HepG2 (cell line): Measurements from ENCODE around the gene DDRGK1. TPM values are rescaled to one million over a fixed set of nuclear protein-coding genes. Genes with fewer than 3 reads are reported as not detected.

Source experiments
- FOSL2 ChIP-seq: sonication (generic); formaldehyde crosslinking; IDR thresholded peaks from 2 replicates; pipeline ENCODE4 v1.4.0; 2020; ENCODE audit warnings: missing genetic modification reagents
- MAFK ChIP-seq, 2 experiments: IDR thresholded peaks in 1 of 2; conservative IDR thresholded peaks in 1 of 2; 2 replicates each; pipeline ENCODE4 v1.6.1; 2011; ENCODE audit warnings: improper control_type of control experiment in 2 of 2, low read length in 2 of 2
- MXI1 ChIP-seq: IDR thresholded peaks from 3 replicates; pipeline ENCODE4 v1.6.1; 2012; ENCODE audit warnings: low read depth, low read length, inconsistent platforms, borderline replicate concordance
- MZF1 ChIP-seq: sonication (generic); formaldehyde crosslinking; IDR thresholded peaks from 2 replicates; pipeline ENCODE4 v1.8.1; 2023; ENCODE audit warnings: mild to moderate bottlenecking, missing genetic modification reagents, borderline replicate concordance
- SAP130 ChIP-seq: IDR thresholded peaks from 2 replicates; pipeline ENCODE4 v1.6.1; 2016; ENCODE audit warnings: low read depth
- SETDB1 ChIP-seq: sonication (generic); formaldehyde crosslinking; IDR thresholded peaks from 2 replicates; pipeline ENCODE4 v1.5.1; 2020; ENCODE audit warnings: missing genetic modification reagents, mild to moderate bottlenecking, borderline replicate concordance
- SNRNP70 ChIP-seq: fragments of 200-400 bp; formaldehyde crosslinking; IDR thresholded peaks from 2 replicates; pipeline ENCODE4 v1.6.1; 2017; ENCODE audit warnings: mild to moderate bottlenecking, low read depth, low read length, moderate library complexity
- SP4 ChIP-seq: sonication (generic); formaldehyde crosslinking; IDR thresholded peaks from 2 replicates; pipeline ENCODE4 v1.8.1; 2023; ENCODE audit warnings: mild to moderate bottlenecking, missing genetic modification reagents
- SUZ12 ChIP-seq: fragments of 150-350 bp; IDR thresholded peaks from 2 replicates; pipeline ENCODE4 v1.6.1; 2014; ENCODE audit warnings: low read depth, low read length
- THYN1 ChIP-seq: sonication (generic); formaldehyde crosslinking; IDR thresholded peaks from 2 replicates; pipeline ENCODE4 v1.8.1; 2023; ENCODE audit warnings: low read depth, mild to moderate bottlenecking, moderate library complexity, missing genetic modification reagents, borderline replicate concordance
- ZNF251 ChIP-seq: sonication (generic); formaldehyde crosslinking; IDR thresholded peaks from 2 replicates; pipeline ENCODE4 v1.9.0; 2021; ENCODE audit warnings: mild to moderate bottlenecking, missing genetic modification reagents
- ZNF274 ChIP-seq: sonication (generic); formaldehyde crosslinking; IDR thresholded peaks from 2 replicates; pipeline ENCODE4 v1.5.1; 2020; ENCODE audit warnings: mild to moderate bottlenecking, missing genetic modification reagents
- ZNF441 ChIP-seq: sonication (generic); formaldehyde crosslinking; IDR thresholded peaks from 2 replicates; pipeline ENCODE4 v1.7.0; 2021; ENCODE audit warnings: missing genetic modification reagents, borderline replicate concordance
- ZNF792 ChIP-seq: IDR thresholded peaks from 2 replicates; pipeline ENCODE4 v1.6.1; 2016
- ZNF883 ChIP-seq: sonication (generic); formaldehyde crosslinking; IDR thresholded peaks from 2 replicates; pipeline ENCODE4 v1.5.1; 2020; ENCODE audit warnings: mild to moderate bottlenecking, missing genetic modification reagents; ENCODE audit errors: not compliant biosample characterization
- ZSCAN25 ChIP-seq: sonication (generic); formaldehyde crosslinking; IDR thresholded peaks from 2 replicates; pipeline ENCODE4 v1.8.0; 2022; ENCODE audit warnings: mild to moderate bottlenecking, missing genetic modification reagents
- polyA plus RNA-seq, 8 experiments: library from polyadenylated mRNA; depleted of rRNA in 3 of 8; stranded (reverse) in 7 of 8; unstranded in 1 of 8; fragments of >200 nt; fragmentation: Illumina TruSeq in 4 of 8; extraction: Trizol in 4 of 8; gene quantifications; 2 replicates each; pipeline versions ENCODE4 v1.2.1 to v1.2.3, GENCODE V29; 2011 to 2016; ENCODE audit warnings: low read depth in 4 of 8, missing spikeins in 1 of 8, mixed read lengths in 1 of 8; ENCODE audit not compliant: insufficient read depth in 1 of 8
- total RNA-seq, 5 experiments: library from RNA; depleted of rRNA; stranded (reverse); fragments of >200 nt; fragmentation: Illumina TruSeq; extraction: Trizol; gene quantifications; 2 replicates each; pipeline ENCODE4 v1.2.3, GENCODE V29; 2016; ENCODE audit warnings: low read depth in 1 of 5
- TF ChIP-seq, protein P1 (sequence below): IDR thresholded peaks from 2 replicates; pipeline ENCODE4 v1.6.1; 2016; ENCODE audit warnings: low read depth, missing genetic modification reagents, missing compliant biosample characterization
- TF ChIP-seq, protein P2 (sequence below): IDR thresholded peaks from 2 replicates; pipeline ENCODE4 v1.6.1; 2012; ENCODE audit warnings: low read length, improper control_type of control experiment
- TF ChIP-seq, protein P3 (sequence below): sonication (generic); formaldehyde crosslinking; IDR thresholded peaks from 2 replicates; pipeline ENCODE4 v1.9.0; 2021; ENCODE audit warnings: missing genetic modification reagents, borderline replicate concordance

DDRGK1 gene
- total and polyA plus RNA-seq, 2 of the 13 experiments (the other 11 are each of a cell fraction or from before 2014, with no cell fraction given): 96.7 to 149 TPM

DNA sequence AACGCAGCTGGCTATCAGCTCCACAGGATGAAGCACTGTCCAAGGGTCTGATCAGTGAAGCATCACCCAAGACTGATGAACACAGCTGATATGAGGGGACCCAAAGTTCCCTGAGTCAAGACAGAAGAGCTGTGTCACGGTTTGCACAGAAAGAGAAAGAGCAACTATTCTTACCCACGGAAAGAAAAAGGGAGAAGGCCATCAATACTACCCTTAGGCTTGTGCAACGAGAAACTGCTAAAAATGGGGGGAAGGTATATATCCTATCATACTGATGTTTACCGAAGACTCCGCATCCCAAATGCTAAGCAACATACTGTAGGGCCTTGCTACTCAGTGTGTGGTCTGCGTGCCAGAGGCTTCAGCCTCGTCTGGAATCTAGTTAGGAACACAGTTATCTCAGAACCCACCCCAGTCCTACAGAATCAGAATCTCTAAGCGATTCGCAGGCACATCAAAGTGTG, 45.5 kb downstream of the DDRGK1 start (continued):
- peak; percentile 26; the same call in 1 of the 2 replicates for TF ChIP-seq FOSL2 (CRISPR knock-in tag)
- peak; percentile 3; the same call in 1 of the 2 replicates for TF ChIP-seq ZNF274 (CRISPR knock-in tag)
- TF ChIP-seq THYN1 (CRISPR knock-in tag): 0 out of 2 replicates have a peak, but pooled peaks have one; percentile 18
- no peak for TF ChIP-seq ZNF441
- 0 out of 2 replicates have a peak, but pooled peaks have one; percentile 12 for TF ChIP-seq ZSCAN25
- TF ChIP-seq MZF1 (CRISPR knock-in tag): no peak
- no peak for TF ChIP-seq SETDB1
- TF ChIP-seq MXI1: 0 out of 3 replicates have a peak, but pooled peaks have one; percentile 32
- TF ChIP-seq, protein P1, sequence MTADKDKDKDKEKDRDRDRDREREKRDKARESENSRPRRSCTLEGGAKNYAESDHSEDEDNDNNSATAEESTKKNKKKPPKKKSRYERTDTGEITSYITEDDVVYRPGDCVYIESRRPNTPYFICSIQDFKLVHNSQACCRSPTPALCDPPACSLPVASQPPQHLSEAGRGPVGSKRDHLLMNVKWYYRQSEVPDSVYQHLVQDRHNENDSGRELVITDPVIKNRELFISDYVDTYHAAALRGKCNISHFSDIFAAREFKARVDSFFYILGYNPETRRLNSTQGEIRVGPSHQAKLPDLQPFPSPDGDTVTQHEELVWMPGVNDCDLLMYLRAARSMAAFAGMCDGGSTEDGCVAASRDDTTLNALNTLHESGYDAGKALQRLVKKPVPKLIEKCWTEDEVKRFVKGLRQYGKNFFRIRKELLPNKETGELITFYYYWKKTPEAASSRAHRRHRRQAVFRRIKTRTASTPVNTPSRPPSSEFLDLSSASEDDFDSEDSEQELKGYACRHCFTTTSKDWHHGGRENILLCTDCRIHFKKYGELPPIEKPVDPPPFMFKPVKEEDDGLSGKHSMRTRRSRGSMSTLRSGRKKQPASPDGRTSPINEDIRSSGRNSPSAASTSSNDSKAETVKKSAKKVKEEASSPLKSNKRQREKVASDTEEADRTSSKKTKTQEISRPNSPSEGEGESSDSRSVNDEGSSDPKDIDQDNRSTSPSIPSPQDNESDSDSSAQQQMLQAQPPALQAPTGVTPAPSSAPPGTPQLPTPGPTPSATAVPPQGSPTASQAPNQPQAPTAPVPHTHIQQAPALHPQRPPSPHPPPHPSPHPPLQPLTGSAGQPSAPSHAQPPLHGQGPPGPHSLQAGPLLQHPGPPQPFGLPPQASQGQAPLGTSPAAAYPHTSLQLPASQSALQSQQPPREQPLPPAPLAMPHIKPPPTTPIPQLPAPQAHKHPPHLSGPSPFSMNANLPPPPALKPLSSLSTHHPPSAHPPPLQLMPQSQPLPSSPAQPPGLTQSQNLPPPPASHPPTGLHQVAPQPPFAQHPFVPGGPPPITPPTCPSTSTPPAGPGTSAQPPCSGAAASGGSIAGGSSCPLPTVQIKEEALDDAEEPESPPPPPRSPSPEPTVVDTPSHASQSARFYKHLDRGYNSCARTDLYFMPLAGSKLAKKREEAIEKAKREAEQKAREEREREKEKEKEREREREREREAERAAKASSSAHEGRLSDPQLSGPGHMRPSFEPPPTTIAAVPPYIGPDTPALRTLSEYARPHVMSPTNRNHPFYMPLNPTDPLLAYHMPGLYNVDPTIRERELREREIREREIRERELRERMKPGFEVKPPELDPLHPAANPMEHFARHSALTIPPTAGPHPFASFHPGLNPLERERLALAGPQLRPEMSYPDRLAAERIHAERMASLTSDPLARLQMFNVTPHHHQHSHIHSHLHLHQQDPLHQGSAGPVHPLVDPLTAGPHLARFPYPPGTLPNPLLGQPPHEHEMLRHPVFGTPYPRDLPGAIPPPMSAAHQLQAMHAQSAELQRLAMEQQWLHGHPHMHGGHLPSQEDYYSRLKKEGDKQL (CRISPR knock-in tag): 0 out of 2 replicates have a peak, but pooled peaks have one; percentile 4
- peak; percentile 24 to 49; a peak in 2 of 4 replicates for TF ChIP-seq MAFK (conservative IDR thresholded peaks at IDR 0.05 in 1 of 2, IDR thresholded peaks at IDR 0.05 in 1 of 2; ENCODE audit: low read length in 2 of 2)
- TF ChIP-seq SAP130 (CRISPR knock-in tag): peak; percentile 44
- no peak for TF ChIP-seq ZNF251
- 0 out of 2 replicates have a peak, but pooled peaks have one; percentile 17 for TF ChIP-seq ZNF792
- 0 out of 2 replicates have a peak, but pooled peaks have one; percentile 23 for TF ChIP-seq SP4 (CRISPR knock-in tag)
- TF ChIP-seq ZNF883 (CRISPR knock-in tag): no peak
- TF ChIP-seq, protein P2, sequence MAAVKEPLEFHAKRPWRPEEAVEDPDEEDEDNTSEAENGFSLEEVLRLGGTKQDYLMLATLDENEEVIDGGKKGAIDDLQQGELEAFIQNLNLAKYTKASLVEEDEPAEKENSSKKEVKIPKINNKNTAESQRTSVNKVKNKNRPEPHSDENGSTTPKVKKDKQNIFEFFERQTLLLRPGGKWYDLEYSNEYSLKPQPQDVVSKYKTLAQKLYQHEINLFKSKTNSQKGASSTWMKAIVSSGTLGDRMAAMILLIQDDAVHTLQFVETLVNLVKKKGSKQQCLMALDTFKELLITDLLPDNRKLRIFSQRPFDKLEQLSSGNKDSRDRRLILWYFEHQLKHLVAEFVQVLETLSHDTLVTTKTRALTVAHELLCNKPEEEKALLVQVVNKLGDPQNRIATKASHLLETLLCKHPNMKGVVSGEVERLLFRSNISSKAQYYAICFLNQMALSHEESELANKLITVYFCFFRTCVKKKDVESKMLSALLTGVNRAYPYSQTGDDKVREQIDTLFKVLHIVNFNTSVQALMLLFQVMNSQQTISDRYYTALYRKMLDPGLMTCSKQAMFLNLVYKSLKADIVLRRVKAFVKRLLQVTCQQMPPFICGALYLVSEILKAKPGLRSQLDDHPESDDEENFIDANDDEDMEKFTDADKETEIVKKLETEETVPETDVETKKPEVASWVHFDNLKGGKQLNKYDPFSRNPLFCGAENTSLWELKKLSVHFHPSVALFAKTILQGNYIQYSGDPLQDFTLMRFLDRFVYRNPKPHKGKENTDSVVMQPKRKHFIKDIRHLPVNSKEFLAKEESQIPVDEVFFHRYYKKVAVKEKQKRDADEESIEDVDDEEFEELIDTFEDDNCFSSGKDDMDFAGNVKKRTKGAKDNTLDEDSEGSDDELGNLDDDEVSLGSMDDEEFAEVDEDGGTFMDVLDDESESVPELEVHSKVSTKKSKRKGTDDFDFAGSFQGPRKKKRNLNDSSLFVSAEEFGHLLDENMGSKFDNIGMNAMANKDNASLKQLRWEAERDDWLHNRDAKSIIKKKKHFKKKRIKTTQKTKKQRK: no peak
- TF ChIP-seq, protein P3, sequence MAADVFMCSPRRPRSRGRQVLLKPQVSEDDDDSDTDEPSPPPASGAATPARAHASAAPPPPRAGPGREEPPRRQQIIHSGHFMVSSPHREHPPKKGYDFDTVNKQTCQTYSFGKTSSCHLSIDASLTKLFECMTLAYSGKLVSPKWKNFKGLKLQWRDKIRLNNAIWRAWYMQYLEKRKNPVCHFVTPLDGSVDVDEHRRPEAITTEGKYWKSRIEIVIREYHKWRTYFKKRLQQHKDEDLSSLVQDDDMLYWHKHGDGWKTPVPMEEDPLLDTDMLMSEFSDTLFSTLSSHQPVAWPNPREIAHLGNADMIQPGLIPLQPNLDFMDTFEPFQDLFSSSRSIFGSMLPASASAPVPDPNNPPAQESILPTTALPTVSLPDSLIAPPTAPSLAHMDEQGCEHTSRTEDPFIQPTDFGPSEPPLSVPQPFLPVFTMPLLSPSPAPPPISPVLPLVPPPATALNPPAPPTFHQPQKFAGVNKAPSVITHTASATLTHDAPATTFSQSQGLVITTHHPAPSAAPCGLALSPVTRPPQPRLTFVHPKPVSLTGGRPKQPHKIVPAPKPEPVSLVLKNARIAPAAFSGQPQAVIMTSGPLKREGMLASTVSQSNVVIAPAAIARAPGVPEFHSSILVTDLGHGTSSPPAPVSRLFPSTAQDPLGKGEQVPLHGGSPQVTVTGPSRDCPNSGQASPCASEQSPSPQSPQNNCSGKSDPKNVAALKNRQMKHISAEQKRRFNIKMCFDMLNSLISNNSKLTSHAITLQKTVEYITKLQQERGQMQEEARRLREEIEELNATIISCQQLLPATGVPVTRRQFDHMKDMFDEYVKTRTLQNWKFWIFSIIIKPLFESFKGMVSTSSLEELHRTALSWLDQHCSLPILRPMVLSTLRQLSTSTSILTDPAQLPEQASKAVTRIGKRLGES: no peak
- no peak for TF ChIP-seq SNRNP70
- no peak for TF ChIP-seq SUZ12
